Uterus (tissue), 2 donors: ENCODE measurements around the gene MAP3K5.

ENCODE experiments used
- POLR2A ChIP-seq, 2 donors: fragments of 450-650 bp; IDR thresholded peaks; one replicate each; pipeline ENCODE4 v1.6.1; 2016; ENCODE audit warnings: antibody characterized with exemption in 2 of 2, mild to moderate bottlenecking in 1 of 2, moderate library complexity in 1 of 2
- TF ChIP-seq, protein P1 (sequence below), 4 experiments: fragments of 200-600 bp in 2 of 4; fragments of 450-650 bp in 2 of 4; sonication (generic) in 2 of 4; IDR thresholded peaks; one replicate each; pipeline ENCODE4 v1.5.1; 2016 to 2019; ENCODE audit warnings: antibody characterized with exemption in 4 of 4, mild to moderate bottlenecking in 2 of 4, moderate library complexity in 1 of 4

DNA sequence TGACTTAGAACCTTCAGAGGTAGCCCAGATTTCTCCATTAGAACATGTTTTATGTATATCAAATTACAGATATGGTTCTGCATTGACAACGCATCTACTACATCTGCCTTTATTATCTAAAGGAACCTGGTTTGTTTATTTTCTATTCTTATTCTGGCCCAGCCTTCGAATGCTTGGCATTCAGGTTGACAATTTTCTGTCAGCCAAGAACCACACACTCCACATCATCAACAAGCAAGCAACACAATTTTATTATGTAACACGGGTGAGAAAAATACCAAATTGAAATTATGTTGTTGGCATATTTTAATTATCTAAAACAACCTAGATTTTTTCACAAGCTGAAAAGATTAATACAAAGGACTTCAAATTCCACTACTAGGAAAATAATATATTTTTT, 14.6 kb downstream of the MAP3K5 start:
- TF ChIP-seq, protein P1, sequence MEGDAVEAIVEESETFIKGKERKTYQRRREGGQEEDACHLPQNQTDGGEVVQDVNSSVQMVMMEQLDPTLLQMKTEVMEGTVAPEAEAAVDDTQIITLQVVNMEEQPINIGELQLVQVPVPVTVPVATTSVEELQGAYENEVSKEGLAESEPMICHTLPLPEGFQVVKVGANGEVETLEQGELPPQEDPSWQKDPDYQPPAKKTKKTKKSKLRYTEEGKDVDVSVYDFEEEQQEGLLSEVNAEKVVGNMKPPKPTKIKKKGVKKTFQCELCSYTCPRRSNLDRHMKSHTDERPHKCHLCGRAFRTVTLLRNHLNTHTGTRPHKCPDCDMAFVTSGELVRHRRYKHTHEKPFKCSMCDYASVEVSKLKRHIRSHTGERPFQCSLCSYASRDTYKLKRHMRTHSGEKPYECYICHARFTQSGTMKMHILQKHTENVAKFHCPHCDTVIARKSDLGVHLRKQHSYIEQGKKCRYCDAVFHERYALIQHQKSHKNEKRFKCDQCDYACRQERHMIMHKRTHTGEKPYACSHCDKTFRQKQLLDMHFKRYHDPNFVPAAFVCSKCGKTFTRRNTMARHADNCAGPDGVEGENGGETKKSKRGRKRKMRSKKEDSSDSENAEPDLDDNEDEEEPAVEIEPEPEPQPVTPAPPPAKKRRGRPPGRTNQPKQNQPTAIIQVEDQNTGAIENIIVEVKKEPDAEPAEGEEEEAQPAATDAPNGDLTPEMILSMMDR (IDR thresholded peaks at IDR 0.05) = no peak
- no peak for TF ChIP-seq POLR2A (IDR thresholded peaks at IDR 0.05)
